GM19397 (cell line): ENCODE measurements around the gene CAT.
"Not testable (repeated sequence)": the region's sequence is repeated elsewhere in the genome, so short reads cannot be mapped to it uniquely, and the experiment has no call there.

ENCODE experiments used
- ATAC-seq: cut with Tn5 transposase; IDR thresholded peaks from one replicate; pipeline ENCODE4 v1.9.1; 2021; ENCODE audit warnings: mild to moderate bottlenecking, moderate library complexity; ENCODE audit not compliant: unreplicated experiment

The CAT gene

DNA sequence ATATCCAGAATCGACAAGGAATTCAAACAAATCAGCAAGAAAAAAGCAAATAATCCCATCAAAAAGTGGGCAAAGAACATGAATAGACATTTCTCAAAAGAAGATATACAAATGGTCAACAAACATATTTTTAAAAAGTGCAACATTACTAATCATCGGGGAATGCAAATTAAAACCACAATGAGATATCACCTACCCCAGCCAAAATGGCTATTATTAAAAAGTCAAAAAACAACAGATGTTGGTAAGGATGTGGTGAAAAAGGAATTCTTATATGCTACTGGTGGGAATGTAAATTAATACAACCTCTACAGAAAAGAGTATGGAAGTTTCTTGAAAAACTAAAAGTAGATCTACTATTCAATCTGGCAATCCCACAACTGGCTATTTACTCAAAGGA lies 13.9 kb upstream of the CAT start:
- ATAC-seq, result not testable (repeated sequence)

DNA sequence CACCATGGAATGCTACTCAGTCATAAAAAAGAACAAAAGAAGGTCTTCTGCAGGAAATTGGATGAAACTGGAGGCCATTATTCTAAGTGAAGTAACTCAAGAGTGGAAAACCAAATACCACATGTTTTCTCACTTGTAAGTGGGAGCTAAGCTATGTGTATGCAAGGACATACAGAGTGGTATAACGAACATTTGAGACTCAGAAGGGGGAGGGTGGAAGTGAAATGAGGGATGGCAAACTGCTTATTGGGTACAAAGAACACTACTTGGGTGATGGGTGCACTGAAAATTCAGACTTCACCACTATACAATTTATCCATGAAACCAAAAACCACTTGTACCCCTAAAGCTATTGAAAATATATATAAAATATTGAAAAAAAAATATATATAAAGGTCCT lies 13.4 kb upstream of the CAT start:
- ATAC-seq, result no peak

DNA sequence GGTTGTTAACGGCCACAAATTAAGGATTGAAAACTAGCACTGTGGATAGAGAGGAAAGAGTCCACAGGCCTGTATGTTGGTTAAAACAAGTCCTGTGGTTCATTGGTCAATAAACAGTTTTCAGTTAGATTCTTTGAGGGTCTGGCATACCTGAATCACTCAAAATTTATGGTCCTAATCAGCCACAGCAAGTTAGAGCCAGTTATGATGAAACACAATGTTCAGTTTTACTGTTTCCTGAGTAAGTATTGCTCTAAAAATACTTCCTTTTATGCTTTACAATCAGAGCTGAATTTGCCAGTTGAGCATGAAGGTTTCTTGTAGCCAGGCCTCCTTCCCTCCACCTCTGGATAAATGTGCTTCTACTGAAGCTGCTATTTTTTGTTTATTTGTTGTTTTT lies 12.9 kb upstream of the CAT start:
- no peak for ATAC-seq

DNA sequence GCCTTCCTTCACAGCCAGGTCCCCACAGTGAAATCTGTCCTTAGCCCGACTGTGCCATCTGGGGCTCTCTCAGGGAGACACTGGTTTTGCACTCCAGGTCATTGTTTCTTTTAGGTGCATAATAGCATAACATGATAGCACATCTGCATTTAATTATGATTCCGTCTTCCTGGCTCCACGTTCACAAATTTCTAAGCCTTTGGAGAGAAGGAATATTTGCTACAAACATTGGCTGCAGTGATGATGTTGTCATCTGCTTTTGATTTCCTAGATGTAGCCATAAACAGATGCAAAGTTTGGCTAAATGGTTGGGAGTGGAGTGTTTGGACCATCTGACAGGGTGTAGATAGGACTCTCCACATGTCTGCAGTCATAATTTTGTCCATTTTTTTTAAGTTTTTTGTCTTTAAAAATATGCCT lies 12.0 kb upstream of the CAT start:
- ATAC-seq, result no peak

DNA sequence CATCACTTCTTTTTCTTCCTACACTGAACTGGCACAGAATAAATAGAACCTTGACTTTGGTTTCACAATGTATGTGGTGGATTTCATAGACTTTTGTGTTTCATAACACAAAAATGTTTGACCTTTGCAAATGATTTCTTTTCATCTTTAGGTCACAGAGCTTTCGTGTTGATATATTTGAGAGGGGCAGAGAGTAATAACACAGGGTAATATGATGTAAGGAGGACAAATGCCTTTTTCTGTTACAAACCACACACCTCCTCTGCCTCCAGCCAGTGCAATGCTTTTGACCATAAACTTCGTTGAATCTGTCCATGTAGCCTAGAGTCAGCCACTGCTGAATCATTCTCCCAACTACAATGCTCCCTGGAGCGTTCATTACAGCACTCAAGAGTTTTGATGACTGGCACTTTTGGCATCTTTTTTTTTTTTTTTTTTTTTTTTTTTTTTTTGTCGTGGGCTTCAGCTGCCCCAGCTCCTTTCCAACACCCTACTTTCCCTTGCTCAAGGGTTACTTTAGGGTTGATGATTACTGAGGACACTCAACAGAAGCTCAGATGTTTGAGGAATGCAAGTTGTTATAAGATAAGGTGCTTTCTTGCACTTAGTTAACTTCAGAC lies 11.4 kb upstream of the CAT start:
- ATAC-seq, result no peak

DNA sequence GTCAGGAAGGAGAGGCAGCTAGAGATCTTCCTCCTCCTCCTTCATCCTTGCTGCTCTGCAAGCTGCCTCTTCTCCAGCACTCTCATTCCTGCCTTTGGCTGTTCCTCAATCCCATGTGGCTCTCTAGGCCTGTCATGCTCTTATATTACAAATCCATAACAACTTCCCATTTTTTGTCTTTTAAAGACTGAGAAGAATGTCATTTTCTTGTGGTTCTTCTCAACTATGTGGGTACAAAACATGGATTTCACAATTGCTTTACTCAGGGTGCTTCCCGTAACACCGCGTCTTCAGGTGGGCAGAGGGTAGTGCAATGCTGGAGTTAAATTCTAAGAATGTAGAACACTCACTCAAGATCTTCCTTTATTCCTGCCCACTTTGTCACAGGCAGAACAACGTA lies 6.8 kb upstream of the CAT start:
- no peak for ATAC-seq

DNA sequence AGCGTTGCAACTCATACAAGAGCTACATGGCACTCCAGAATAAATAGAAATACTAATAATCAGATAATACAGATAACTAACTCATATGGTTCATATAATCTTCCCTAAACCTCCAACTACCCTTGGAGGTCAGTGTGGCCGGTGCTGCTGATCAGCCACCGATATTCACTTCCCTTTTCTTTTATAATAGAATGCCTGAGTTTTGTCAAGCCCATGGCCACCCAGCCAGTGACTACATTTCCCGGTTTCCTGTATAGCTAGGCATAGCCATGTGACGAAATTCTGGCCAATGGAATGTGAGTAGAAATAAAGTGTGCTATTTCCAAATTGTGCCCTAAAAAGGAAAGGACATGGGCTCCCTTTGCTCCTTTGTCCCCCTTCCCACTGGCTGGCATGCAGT lies 5.9 kb upstream of the CAT start:
- no peak for ATAC-seq

DNA sequence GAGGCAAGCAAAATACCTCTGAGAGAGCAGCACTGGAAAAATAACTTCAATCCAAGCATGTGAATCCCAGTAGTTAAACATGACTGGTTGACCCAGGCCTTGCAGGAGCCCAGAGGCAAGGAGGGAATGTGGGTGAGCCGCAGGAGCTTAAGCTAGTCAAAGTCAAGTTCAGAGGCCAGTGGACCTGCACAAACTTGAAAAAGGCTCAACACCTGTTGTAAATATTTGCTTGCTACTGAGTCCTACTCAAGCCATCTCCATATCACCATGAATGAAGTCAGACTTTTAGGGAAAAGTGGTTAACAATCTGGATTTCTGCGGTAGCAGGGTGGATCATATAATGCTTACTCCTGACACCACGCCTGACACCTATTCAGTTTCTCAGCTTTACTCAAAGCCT lies 4.8 kb upstream of the CAT start:
- no peak for ATAC-seq

DNA sequence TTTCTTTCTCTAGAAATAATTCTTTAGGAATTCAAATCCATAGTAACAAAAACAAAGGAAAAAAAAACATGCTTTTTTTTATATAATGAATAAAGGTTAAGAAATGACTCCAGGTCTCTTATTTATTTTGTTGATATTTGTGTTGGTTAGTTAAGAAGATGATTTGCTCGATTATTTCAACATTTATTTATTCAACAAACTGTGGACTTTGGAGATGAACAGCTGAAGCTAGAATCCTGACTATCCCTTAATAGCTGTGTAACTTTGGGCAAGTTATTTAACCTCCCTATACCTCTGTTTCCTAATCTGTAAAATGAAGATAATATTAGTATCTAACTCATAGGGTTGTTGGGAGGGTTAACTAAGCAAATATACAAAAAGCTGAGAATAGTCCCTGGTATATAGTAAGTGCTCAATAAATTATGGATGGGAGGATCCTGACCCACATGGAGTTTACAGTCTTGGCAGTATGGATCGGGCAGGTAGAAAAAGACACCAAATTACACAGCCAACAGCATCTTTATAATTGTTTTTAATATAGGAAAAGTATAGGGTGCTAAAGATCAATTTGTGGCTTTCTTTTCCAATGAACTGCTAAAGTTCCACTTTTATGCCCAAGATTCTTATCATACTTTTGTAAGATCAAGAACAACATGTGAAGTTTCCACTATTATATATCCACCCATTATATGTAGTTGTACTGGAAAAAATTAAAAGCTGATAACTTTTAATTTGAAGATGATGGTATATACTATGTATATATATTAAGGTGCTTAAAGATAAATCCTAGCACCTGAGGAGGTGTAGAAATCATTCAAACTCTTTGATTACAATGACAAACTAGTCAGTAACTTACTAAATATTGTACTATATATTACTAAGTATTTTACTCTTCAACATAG lies 1.3 kb upstream of the CAT start:
- no peak for ATAC-seq

DNA sequence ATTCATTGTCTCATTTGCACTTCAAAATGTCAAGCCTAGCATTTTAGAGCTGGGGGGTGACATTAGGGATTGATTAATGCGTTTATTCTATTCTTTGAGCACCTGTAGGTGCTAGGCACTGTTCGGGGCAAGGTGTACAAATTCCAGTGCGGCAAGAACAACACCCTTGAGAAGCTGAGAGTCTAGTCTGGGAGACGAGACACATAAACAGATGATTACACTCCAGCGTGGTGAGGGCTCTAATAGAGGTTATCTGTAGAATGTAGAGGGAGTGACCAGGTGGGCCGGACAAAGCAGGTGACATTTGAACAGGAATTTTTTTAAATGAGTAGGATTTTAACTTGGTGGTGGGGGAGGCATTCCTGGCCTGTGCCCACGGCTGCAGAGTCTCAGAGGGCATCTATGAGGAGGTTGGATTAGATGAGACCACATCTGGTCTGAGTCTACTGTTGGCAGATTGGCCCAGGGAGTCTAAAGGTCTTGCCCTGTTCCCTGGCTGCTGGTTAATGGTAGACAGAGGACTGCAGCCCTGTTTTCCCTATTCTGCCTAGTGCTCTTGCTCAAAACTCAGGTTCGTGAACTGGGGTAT lies 970 bp downstream of the CAT start:
- ATAC-seq, result no peak

DNA sequence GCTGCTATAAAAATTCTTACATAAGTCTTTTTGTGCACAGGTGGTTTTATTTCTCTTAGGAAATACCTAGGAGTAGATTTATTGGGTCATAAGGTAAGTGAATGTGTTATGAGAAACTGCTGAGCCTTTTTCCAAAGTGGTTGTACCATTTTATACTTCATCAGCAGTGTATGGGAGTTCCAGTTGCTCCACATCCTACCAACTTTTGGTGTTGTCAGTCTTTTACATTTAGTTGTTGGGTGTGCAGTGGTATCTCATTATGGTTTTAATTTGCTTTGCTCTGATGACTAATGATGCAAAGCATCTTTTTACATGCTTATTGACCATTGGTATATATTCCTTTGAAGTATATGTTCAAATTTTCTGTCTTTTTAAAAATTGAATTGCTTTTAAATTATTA lies 3.1 kb downstream of the CAT start:
- no peak for ATAC-seq

DNA sequence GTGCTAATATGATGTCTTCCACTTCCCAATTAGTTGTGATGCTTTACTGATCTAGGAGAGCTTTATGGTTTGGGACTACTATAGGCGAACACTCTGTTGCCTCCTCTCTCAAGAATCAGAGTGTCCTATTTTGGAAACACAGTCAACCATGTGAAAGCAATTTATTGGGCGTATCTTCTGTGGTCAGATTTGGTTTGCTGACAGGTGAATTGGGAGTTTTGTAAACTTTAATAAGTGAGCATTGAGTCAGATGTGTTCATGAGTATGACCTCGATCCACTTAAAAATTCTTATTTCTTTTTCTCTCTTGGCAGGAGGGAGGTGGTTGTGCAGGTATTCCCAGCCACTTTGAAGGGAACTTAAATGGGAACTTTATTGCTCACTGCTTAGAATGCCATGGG lies 4.4 kb downstream of the CAT start:
- no peak for ATAC-seq

DNA sequence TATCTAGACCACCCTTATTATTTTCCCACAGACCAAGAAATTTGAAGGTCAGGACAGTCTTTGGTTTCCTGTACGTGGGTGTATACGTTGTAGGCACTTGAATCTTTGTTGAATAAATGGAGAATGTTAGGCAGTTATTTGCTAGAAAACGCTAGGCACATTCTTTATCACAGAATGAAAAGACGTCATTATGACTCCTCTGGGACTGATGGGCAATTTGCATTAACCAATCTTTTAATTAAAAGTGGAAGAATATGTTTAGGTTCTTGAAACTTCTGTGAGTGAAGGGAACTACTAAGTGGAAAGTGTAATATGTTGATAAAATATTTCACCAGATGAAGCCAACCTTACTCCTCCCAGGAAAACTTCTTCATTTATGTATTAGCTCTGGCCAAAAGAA lies 5.7 kb downstream of the CAT start:
- no peak for ATAC-seq

DNA sequence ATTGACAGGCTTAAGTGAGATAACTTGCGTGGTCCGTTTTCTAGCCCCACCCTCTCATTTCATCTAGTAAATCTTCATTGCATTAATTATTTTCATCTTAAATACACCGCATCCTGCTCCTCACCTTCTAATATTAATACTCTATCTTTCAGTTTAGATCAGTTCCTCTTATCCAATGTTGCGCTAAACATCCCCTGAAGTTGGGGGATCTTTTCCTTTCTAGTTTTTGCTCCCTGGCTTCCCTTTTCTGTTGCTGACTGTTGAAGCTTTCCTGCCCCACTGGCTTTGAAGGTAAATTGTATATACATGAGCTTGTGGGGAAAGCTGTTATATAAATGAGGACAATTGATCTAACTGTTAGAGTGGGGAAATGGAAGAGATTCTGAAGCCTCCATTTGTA lies 7.2 kb downstream of the CAT start:
- no peak for ATAC-seq

DNA sequence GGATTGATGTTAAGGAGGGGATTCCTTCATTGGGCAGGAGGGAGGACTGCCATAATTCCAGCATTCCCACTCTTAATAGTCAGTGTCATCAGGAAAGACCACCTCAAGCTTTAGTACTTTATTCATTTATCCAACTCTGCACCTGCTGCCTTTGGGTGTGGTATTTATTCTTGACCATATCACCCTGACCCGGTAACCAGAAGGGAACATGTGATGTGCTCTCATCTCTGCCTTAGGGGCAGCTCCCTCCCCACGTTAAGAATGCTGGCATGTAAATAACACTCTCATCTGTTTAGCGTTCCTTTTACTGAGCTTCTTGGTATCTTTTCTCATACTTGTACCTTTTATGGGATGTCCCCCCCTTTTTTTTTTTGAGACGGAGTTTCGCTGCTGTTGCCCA lies 7.7 kb downstream of the CAT start:
- no peak for ATAC-seq

DNA sequence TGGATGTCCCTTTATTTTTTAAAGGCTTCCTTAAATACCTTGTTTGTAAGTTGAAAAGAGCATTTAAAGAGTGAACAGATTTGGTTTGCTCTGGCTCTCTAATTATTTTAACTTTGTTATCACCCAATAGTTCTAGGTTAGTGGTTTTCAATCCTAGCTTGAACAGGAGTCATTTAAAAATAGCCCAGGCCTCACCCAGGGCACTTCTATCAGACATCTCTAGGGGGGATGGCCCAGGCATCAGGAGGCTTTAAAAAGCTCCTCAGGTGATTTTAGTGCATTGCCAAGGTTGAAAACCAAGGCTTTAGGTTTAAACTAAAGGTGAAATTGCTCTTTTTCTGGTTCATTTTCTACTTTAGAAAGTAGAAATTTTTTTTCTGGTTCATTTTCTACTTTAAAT lies 8.3 kb downstream of the CAT start:
- ATAC-seq, result no peak

DNA sequence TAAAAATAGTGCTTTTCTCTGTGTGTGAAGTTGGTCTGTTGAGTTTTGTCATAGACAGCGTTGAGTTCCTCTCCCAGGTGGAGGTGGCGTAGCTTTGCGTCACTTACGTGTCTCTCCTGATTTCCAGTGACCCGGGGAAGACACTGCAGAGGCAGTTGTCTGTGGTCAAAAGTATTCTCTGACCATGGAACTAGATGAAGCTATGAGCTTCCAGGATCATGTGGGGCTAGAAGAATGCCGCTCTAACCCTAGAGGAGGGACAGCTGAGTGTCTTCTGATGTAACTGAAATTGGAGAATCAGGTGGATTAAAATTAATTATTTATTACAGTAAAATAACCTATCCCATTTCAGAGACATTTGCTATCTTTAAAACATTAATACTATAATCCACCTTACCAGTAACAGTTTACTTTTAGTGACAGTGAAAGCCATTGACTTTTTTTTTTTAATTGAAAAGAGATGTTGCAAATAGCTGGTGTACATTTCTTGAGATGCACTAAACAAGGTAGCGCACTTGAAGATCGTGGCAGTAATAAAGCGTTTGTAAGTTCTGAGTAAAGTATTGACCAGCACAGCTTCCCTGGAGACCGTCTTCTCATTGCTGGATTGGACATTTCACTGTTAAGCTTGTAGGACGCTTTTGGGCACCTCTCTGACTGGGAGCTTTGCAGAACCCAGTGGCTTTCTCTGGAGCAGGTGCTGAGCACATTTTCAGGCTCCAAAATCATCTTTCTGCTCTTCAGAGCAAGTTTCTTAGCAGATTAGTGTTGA lies 9.7 kb downstream of the CAT start:
- no peak for ATAC-seq

DNA sequence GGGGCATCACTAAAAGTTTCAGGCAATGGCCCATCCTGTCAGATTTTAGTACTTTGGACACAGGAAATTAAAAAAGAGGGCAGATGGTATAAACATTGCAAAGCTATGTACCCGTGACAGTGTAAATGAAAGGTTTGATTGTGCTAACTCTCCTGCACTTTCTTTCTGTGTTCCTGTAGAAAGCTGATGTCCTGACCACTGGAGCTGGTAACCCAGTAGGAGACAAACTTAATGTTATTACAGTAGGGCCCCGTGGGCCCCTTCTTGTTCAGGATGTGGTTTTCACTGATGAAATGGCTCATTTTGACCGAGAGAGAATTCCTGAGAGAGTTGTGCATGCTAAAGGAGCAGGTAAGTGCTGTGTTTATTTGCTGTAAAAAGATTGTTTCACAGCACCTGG lies 10.3 kb downstream of the CAT start:
- no peak for ATAC-seq

DNA sequence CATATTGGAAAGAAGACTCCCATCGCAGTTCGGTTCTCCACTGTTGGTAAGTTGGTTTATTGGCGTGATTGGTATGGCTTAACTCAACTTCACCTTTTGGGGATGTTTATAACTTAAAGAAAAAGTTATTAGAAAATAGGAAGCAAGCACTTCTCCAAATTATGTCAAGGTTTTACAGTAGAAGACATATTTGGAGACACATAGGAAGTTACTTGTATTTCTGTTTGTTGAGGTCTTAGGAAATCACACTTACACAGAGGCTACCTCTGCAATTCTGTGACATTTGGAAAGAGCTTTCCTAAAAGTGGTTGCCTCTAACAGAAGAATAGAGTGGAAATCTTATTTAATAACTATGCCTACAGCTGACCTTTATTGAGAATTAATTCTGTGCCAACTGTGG lies 12.3 kb downstream of the CAT start:
- no peak for ATAC-seq

DNA sequence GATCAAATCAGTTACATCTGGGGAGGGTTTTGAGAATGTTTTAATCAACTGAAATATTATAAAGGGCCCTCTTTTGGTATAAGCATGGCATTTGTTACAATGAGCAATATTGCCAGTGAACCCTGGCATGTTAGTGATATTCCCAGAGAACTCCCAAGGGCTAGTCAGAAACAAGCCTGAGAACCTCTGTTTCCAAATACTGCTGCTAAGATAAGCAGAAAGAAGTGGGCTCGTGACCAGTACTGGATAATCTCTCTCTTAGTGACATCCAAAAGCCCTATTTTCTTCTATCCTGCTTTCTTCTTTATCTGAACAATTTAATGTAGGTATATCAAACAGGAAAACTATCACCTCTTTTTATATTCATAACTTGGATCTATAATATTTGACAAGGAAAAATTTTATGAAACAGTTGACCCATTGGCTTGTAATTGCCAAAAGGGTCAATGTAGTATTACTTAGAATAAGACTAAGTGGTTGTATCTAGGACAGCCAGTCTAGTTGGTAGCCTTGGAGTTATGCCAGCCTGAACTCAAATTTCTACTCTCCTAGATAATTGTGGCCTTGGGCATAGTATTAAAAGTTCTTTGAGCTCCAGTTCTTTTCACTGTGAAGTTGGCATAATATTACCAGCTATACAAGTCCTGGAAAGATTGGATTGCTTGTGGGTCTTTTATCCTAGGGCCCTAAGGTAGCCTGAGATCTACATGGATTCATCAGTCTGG lies 15.7 kb downstream of the CAT start:
- no peak for ATAC-seq

DNA sequence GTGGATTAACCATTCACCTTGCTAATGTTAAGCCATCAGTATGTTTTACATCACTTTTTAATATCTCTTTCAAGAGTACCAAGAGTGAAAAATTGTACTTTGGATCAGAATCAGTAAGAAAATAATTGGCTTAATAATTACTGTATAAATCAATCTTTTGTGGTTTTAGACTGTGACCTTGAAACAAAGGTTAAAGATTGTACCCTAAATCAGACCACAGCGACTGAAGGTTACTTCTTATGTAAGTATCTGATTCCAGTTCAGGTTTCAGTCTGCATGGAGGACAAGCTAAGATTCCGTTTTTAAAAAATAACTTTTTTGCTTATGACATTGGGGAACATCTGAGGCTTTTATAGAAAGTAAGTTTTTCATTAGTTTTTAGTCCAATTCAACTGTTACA lies 18.9 kb downstream of the CAT start:
- no peak for ATAC-seq
